ENCODE results near the gene CEP104. TPM values are rescaled to one million over a fixed set of nuclear protein-coding genes. Genes with fewer than 3 reads are reported as not detected.
A peak's percentile ranks its signal among the peaks of the same experiment; 100 is the strongest.

CEP104 gene
- total and polyA plus RNA-seq, 8 donors, result 7.0 to 128 (median 28.7) TPM

- no peak overlapping the region for H3K4me3 ChIP-seq
- intact Hi-C loops (cut with DNase I; ENCODE audit: low total_unique reads), result loop anchor here (5.0 kb wide), 1 partner anchor 33 kb away; no protein-coding TSS in a partner anchor
- TF ChIP-seq CTCF (IDR thresholded peaks at IDR 0.05) (no peak), EP300 (IDR thresholded peaks at IDR 0.05) (no peak), POLR2AphosphoS5 (IDR thresholded peaks at IDR 0.05) (no peak), POLR2A (IDR thresholded peaks at IDR 0.05) (no peak)
- peaks cover 5 to 39% (median 27%) of the 10 kb centered on the region in 4 donors for H3K4me1 ChIP-seq
- H3K27me3 ChIP-seq, result no peaks in the 10 kb centered on the region
- H3K9me3 ChIP-seq, result peaks cover 0 to 14% (median 7%) of the 10 kb centered on the region in 4 donors
- peak overlapping the region in 1 of 5 donors; percentile 24 for H3K27ac ChIP-seq
- peaks cover 12 to 35% (median 27%) of the 10 kb centered on the region in 4 donors for H3K36me3 ChIP-seq
- DNase-seq, result no peak
- 83 to 94% (median 92%) methylated on average over 11 to 13 of the region's 13 CpGs for WGBS, 5 donors
Measured at GRCh38 chr1:3895279-3895950, 38.4 kb upstream of the CEP104 start.

- Histone ChIP-seq H3K27me3 (no peaks in the 10 kb centered on the region), H3K4me1 (peaks cover 5 to 39% (median 27%) of the 10 kb centered on the region in 4 donors), H3K4me3 (no peak overlapping the region), H3K36me3 (peaks cover 18 to 41% (median 34%) of the 10 kb centered on the region in 4 donors), H3K9me3 (peaks cover 0 to 14% (median 7%) of the 10 kb centered on the region in 4 donors), H3K27ac (no peak overlapping the region)
- TF ChIP-seq EP300 (IDR thresholded peaks at IDR 0.05), result no peak
- 82 to 97% (median 94%) methylated on average over 17 of the region's 17 CpGs for WGBS, 5 donors
- DNase-seq, result no peak
- intact Hi-C loops (cut with DNase I; ENCODE audit: low total_unique reads), result loop anchor here (5.0 kb wide), 1 partner anchor 32 kb away; no protein-coding TSS in a partner anchor
Measured at GRCh38 chr1:3894626-3895278, 37.7 kb upstream of the CEP104 start.

- no peak for DNase-seq
- TF ChIP-seq EP300 (IDR thresholded peaks at IDR 0.05) (no peak), CTCF (IDR thresholded peaks at IDR 0.05) (no peak), POLR2A (IDR thresholded peaks at IDR 0.05) (no peak), POLR2AphosphoS5 (IDR thresholded peaks at IDR 0.05) (no peak)
- 67 to 84% (median 80%) methylated on average over 5 of the region's 5 CpGs for WGBS, 5 donors
- peaks cover 0 to 30% (median 18%) of the 10 kb centered on the region in 4 donors for H3K4me1 ChIP-seq
- H3K36me3 ChIP-seq, result peaks cover 27 to 57% (median 50%) of the 10 kb centered on the region in 4 donors
- peaks cover 0 to 8% (median 4%) of the 10 kb centered on the region in 4 donors for H3K9me3 ChIP-seq
- no peak overlapping the region for H3K4me3 ChIP-seq
- intact Hi-C loops (cut with DNase I; ENCODE audit: low total_unique reads), result no loop called here
- H3K27ac ChIP-seq, result no peak overlapping the region
- H3K27me3 ChIP-seq, result no peaks in the 10 kb centered on the region
Measured at GRCh38 chr1:3893190-3893589, 36.2 kb upstream of the CEP104 start.

GRCh38 chr1:3892748-3893147 is 35.7 kb upstream of the CEP104 start:
- Histone ChIP-seq H3K27ac (no peak overlapping the region), H3K27me3 (no peaks in the 10 kb centered on the region), H3K4me3 (no peak overlapping the region), H3K36me3 (peaks cover 27 to 61% (median 54%) of the 10 kb centered on the region in 4 donors), H3K4me1 (peaks cover 0 to 30% (median 18%) of the 10 kb centered on the region in 4 donors), H3K9me3 (peaks cover 0 to 4% (median 2%) of the 10 kb centered on the region in 4 donors)
- DNase-seq, result peak in 1 of 2 donors; percentile 70
- 47 to 75% (median 66%) methylated on average over 14 of the region's 14 CpGs for WGBS, 5 donors
- intact Hi-C loops (cut with DNase I; ENCODE audit: low total_unique reads), result no loop called here
- TF ChIP-seq CTCF (IDR thresholded peaks at IDR 0.05) (no peak), POLR2AphosphoS5 (IDR thresholded peaks at IDR 0.05) (no peak), EP300 (IDR thresholded peaks at IDR 0.05) (no peak), POLR2A (IDR thresholded peaks at IDR 0.05) (no peak)

Data from stomach (tissue), 9 donors.